ENCODE results near the gene TMEM131L. TPM values are rescaled to one million over a fixed set of nuclear protein-coding genes. Genes with fewer than 3 reads are reported as not detected.
"Not testable (repeated sequence)": the region's sequence is repeated elsewhere in the genome, so short reads cannot be mapped to it uniquely, and the experiment has no call there.

TMEM131L gene
- total and polyA plus RNA-seq, 2 donors (not counting 3 experiments of a cell fraction or from before 2014, with no cell fraction given): 7.7 to 21.2 TPM

DNA sequence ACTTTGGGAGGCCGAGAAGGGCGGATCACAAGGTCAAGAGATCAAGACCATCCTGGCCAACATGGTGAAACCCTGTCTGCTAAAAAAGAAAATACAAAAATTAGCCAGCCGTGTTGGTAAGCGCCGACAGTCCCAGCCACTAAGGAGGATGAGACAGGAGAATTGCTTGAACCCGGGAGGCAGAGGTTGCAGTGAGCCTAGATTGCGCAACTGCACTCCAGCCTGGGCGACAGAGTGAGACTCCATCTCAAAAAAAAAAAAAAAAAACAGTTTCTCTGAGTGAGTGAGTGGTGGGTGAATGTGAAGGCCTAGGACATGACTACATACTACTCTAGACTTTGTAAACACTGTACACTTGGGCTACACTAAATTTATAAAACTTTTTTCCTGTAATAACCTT, 49.7 kb upstream of the TMEM131L start:
- H3K36me3 ChIP-seq (ENCODE audit: control insufficient read depth in 2 of 2, extremely low read depth in 1 of 2, insufficient read depth in 2 of 2, low read length in 2 of 2); H3K79me2 ChIP-seq (ENCODE audit: control insufficient read depth, insufficient read depth, low read length); H3K9me3 ChIP-seq (replicated peaks; ENCODE audit: control insufficient read depth, insufficient read depth, low read length); intact Hi-C loops (cut with micrococcal nuclease); BruUV-seq (replicated peaks); H3K4me2 ChIP-seq (ENCODE audit: insufficient read depth, low read length); H3K9me1 ChIP-seq (replicated peaks; ENCODE audit: control insufficient read depth, extremely low read depth, insufficient read depth, low read length); H3K9ac ChIP-seq (replicated peaks; ENCODE audit: extremely low read depth, insufficient read depth, low read length); H3K4me1 ChIP-seq (ENCODE audit: control insufficient read depth, extremely low read depth, insufficient read depth, low read length); FAIRE-seq; H2AFZ ChIP-seq (ENCODE audit: low read depth, low read length); dilution Hi-C loops (cut with MboI; ENCODE audit: extremely low pct_ligation_motif_present, low sequenced_read_pairs); H3K4me3 ChIP-seq (replicated peaks in 1 of 3; ENCODE audit: insufficient read depth in 1 of 3, low read depth in 1 of 3, low read length in 3 of 3); H3K27ac ChIP-seq (ENCODE audit: insufficient read depth, low read depth, low read length); POLR2A ChIA-PET; H4K20me1 ChIP-seq (replicated peaks; ENCODE audit: control insufficient read depth, extremely low read depth, insufficient read depth, low read length); DNase-seq (ENCODE audit: low read depth, low spot score); H3K27me3 ChIP-seq (ENCODE audit: control insufficient read depth in 2 of 2, insufficient read depth in 2 of 2, low read length in 2 of 2): not testable (repeated sequence)
- CTCF ChIA-PET: interaction anchor here (1.4 kb wide), 1 partner anchor 12 kb away, joined by 3 read pairs; no protein-coding TSS in a partner anchor

DNA sequence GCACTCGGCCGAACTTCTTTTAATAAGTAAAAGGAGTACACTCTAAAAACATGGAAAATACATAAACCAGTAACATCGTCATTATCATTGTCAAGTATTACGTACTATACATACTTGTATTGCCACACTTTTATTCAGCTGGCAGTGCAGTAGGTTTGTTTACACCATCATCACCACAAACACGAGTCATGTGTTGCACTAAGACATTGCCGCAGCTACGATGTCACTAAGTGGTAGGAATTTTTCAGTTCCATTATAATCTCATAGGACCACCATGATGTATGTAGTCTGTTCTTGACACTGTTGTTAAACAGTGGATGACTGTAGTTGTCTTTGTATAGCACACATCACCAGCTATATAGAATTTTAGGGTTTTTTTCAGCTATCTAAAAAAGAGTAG, 48.0 kb upstream of the TMEM131L start:
- no peak for TF ChIP-seq JUN (IDR thresholded peaks at IDR 0.05; ENCODE audit: borderline replicate concordance, insufficient read depth, insufficient read length, low read depth)
- no peak for TF ChIP-seq GATA2 (IDR thresholded peaks at IDR 0.05; ENCODE audit: insufficient read depth, insufficient read length, low read depth, low read length)
- no peak for TF ChIP-seq POLR2A (IDR thresholded peaks at IDR 0.05; ENCODE audit: low read depth, low read length)
- TF ChIP-seq, protein P1, sequence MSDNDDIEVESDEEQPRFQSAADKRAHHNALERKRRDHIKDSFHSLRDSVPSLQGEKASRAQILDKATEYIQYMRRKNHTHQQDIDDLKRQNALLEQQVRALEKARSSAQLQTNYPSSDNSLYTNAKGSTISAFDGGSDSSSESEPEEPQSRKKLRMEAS (IDR thresholded peaks at IDR 0.05; ENCODE audit: insufficient read depth, insufficient read length): no peak
- TF ChIP-seq EZH2 (IDR thresholded peaks at IDR 0.05; ENCODE audit: borderline replicate concordance, low read depth, low read length, severe bottlenecking): no peak
- no peak for TF ChIP-seq MYC (IDR thresholded peaks at IDR 0.05; ENCODE audit: low read depth, low read length)
- TF ChIP-seq POLR2AphosphoS5 (IDR thresholded peaks at IDR 0.05; ENCODE audit: insufficient read depth, low read depth, low read length): no peak
- no peak for TF ChIP-seq FOS (IDR thresholded peaks at IDR 0.05; ENCODE audit: borderline replicate concordance, insufficient read depth, low read length)
- TF ChIP-seq, protein P2, sequence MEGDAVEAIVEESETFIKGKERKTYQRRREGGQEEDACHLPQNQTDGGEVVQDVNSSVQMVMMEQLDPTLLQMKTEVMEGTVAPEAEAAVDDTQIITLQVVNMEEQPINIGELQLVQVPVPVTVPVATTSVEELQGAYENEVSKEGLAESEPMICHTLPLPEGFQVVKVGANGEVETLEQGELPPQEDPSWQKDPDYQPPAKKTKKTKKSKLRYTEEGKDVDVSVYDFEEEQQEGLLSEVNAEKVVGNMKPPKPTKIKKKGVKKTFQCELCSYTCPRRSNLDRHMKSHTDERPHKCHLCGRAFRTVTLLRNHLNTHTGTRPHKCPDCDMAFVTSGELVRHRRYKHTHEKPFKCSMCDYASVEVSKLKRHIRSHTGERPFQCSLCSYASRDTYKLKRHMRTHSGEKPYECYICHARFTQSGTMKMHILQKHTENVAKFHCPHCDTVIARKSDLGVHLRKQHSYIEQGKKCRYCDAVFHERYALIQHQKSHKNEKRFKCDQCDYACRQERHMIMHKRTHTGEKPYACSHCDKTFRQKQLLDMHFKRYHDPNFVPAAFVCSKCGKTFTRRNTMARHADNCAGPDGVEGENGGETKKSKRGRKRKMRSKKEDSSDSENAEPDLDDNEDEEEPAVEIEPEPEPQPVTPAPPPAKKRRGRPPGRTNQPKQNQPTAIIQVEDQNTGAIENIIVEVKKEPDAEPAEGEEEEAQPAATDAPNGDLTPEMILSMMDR (IDR thresholded peaks at IDR 0.05; ENCODE audit: extremely low read depth in 1 of 2, insufficient read depth in 1 of 2, low read depth in 1 of 2, low read length in 2 of 2): no peak
- BruUV-seq (replicated peaks): no TSS peak
- Histone ChIP-seq H3K9me3 (replicated peaks; ENCODE audit: control insufficient read depth, insufficient read depth, low read length) (no peaks in the 10 kb centered on the region), H4K20me1 (replicated peaks; ENCODE audit: control insufficient read depth, extremely low read depth, insufficient read depth, low read length) (no peaks in the 10 kb centered on the region), H3K4me2 (ENCODE audit: insufficient read depth, low read length) (no peak overlapping the region), H3K27ac (ENCODE audit: insufficient read depth, low read depth, low read length) (no peak overlapping the region), H3K9me1 (replicated peaks; ENCODE audit: control insufficient read depth, extremely low read depth, insufficient read depth, low read length) (no peaks in the 10 kb centered on the region), H3K27me3 (ENCODE audit: control insufficient read depth in 2 of 2, insufficient read depth in 2 of 2, low read length in 2 of 2) (no peaks in the 10 kb centered on the region), H3K4me1 (ENCODE audit: control insufficient read depth, extremely low read depth, insufficient read depth, low read length) (no peaks in the 10 kb centered on the region), H2AFZ (ENCODE audit: low read depth, low read length) (no peak overlapping the region), H3K79me2 (ENCODE audit: control insufficient read depth, insufficient read depth, low read length) (no peaks in the 10 kb centered on the region), H3K4me3 (replicated peaks in 1 of 3; ENCODE audit: insufficient read depth in 1 of 3, low read depth in 1 of 3, low read length in 3 of 3) (no peak overlapping the region), H3K9ac (replicated peaks; ENCODE audit: extremely low read depth, insufficient read depth, low read length) (no peak overlapping the region), H3K36me3 (ENCODE audit: control insufficient read depth in 2 of 2, extremely low read depth in 1 of 2, insufficient read depth in 2 of 2, low read length in 2 of 2) (no peaks in the 10 kb centered on the region)
- no peak for FAIRE-seq
- no peak for DNase-seq (ENCODE audit: low read depth, low spot score)
- dilution Hi-C loops (cut with MboI; ENCODE audit: extremely low pct_ligation_motif_present, low sequenced_read_pairs) (no loop called here), intact Hi-C loops (cut with micrococcal nuclease) (no loop called here)
- POLR2A ChIA-PET: no interaction called here
- CTCF ChIA-PET: interaction anchor here (1.0 to 1.3 kb wide), 2 partner anchors 12 to 156 kb away, joined by 3 read pairs; no protein-coding TSS in a partner anchor

Measured in endothelial cell of umbilical vein (primary cell).